Neural progenitor cell (in vitro differentiated cells): Measurements from ENCODE around the gene RNU5D-1. TPM values are rescaled to one million over a fixed set of nuclear protein-coding genes. Genes with fewer than 3 reads are reported as not detected.
"Not testable (repeated sequence)": the region's sequence is repeated elsewhere in the genome, so short reads cannot be mapped to it uniquely, and the experiment has no call there.

Source experiments
- DNase-seq: peaks from one replicate; pipeline ENCODE4 v3.0.0-alpha.2; 2016; ENCODE audit warnings: low spot score
- H2AFZ ChIP-seq: fragments of 200-600 bp; sonication (generic); replicated peaks from 2 replicates; pipeline ENCODE4 v1.6.1; 2016; ENCODE audit warnings: antibody characterized with exemption
- H3F3A ChIP-seq: fragments of 200-600 bp; sonication (generic); 2 replicates; pipeline ENCODE4 v1.6.1; 2016; ENCODE audit warnings: antibody characterized with exemption, low read depth
- H3K27ac ChIP-seq: fragments of 200-600 bp; sonication (generic); 2 replicates; pipeline ENCODE4 v1.5.1; 2016; ENCODE audit warnings: mild to moderate bottlenecking
- H3K27me3 ChIP-seq: fragments of 200-600 bp; sonication (generic); 2 replicates; pipeline ENCODE4 v1.6.1; 2016; ENCODE audit warnings: mild to moderate bottlenecking, moderate library complexity
- H3K36me3 ChIP-seq: fragments of 200-600 bp; sonication (generic); 2 replicates; pipeline ENCODE4 v1.5.1; 2016
- H3K4me1 ChIP-seq: fragments of 200-600 bp; sonication (generic); 2 replicates; pipeline ENCODE4 v1.6.1; 2016; ENCODE audit warnings: mixed run types
- H3K4me2 ChIP-seq: fragments of 200-600 bp; sonication (generic); 2 replicates; pipeline ENCODE4 v1.6.1; 2016
- H3K4me3 ChIP-seq: fragments of 200-600 bp; sonication (generic); 2 replicates; pipeline ENCODE4 v1.5.1; 2016
- H3K79me2 ChIP-seq: fragments of 200-600 bp; sonication (generic); 2 replicates; pipeline ENCODE4 v1.6.1; 2016; ENCODE audit warnings: low read depth
- H3K9ac ChIP-seq: fragments of 200-600 bp; sonication (generic); 2 replicates; pipeline ENCODE4 v1.6.1; 2016
- H3K9me3 ChIP-seq: fragments of 200-600 bp; sonication (generic); 2 replicates; pipeline ENCODE4 v1.5.1; 2016; ENCODE audit warnings: low read depth
- H4K20me1 ChIP-seq: fragments of 200-600 bp; sonication (generic); 2 replicates; pipeline ENCODE4 v1.6.1; 2016; ENCODE audit warnings: low read depth
- H3K27ac Mint-ChIP-seq: 3 replicates; pipeline ENCODE4 v1.8.0; 2021; ENCODE audit warnings: mixed read lengths
- H3K27me3 Mint-ChIP-seq: 2 replicates; pipeline ENCODE4 v1.8.0; 2022; ENCODE audit warnings: low read depth, mild to moderate bottlenecking, inconsistent platforms, moderate library complexity, mixed read lengths; ENCODE audit not compliant: insufficient read depth
- H3K36me3 Mint-ChIP-seq: 3 replicates; pipeline ENCODE4 v1.8.0; 2021; ENCODE audit warnings: mixed read lengths
- H3K4me1 Mint-ChIP-seq: 3 replicates; pipeline ENCODE4 v1.8.0; 2021; ENCODE audit warnings: mixed read lengths
- H3K4me3 Mint-ChIP-seq: 3 replicates; pipeline ENCODE4 v1.8.0; 2021; ENCODE audit warnings: mild to moderate bottlenecking, moderate library complexity, mixed read lengths
- H3K9me3 Mint-ChIP-seq: 3 replicates; pipeline ENCODE4 v1.8.0; 2020; ENCODE audit warnings: mixed read lengths
- CTCF ChIP-seq: fragments of 200-600 bp; sonication (generic); IDR thresholded peaks from 2 replicates; pipeline ENCODE4 v1.5.1; 2017; ENCODE audit warnings: antibody characterized with exemption, mild to moderate bottlenecking
- EZH2 ChIP-seq: fragments of 200-600 bp; sonication (generic); IDR thresholded peaks from 2 replicates; pipeline ENCODE4 v1.6.1; 2017; ENCODE audit warnings: antibody characterized with exemption, mild to moderate bottlenecking, moderate library complexity
- EZH2phosphoT487 ChIP-seq: fragments of 200-600 bp; sonication (generic); IDR thresholded peaks from 2 replicates; pipeline ENCODE4 v1.6.1; 2017; ENCODE audit warnings: antibody characterized with exemption
- total RNA-seq: library from RNA; depleted of rRNA; stranded (reverse); fragments of >200 nt; gene quantifications from 2 replicates; pipeline ENCODE4 v1.2.3, GENCODE V29; 2015; ENCODE audit warnings: low replicate concordance

The RNU5D-1 gene
- total RNA-seq, 1 donor from 2014 or later: not detected

GRCh38 chr1:44739307-44740178 is 8.6 kb upstream of the RNU5D-1 start, which contains the start of gene KIF2C:
Gene KIF2C (plus strand): TSS chr1:44739837. CDS start chr1:44739933, 96 bp downstream.
- H3K79me2 ChIP-seq: peaks cover 47% of the 10 kb centered on the region
- H3K27me3 ChIP-seq: no peaks in the 10 kb centered on the region
- peaks cover 9% of the 10 kb centered on the region for H3K9me3 Mint-ChIP-seq
- peak within 1 kb of the TSS; percentile 97 for H3K27ac Mint-ChIP-seq
- H2AFZ ChIP-seq: peak within 1 kb of the TSS; percentile 81
- peak within 1 kb of the TSS; percentile 78 for H3K4me3 ChIP-seq
- H3K4me1 ChIP-seq: peaks cover 10% of the 10 kb centered on the region
- H3K4me3 Mint-ChIP-seq: peak within 1 kb of the TSS; percentile 97
- peak within 1 kb of the TSS; percentile 93 for H3K4me2 ChIP-seq
- peaks cover 28% of the 10 kb centered on the region for H3K4me1 Mint-ChIP-seq
- peak; percentile 98 for DNase-seq
- H3K9me3 ChIP-seq: no peaks in the 10 kb centered on the region
- H3K27ac ChIP-seq: no peak within 1 kb of the TSS
- no peaks in the 10 kb centered on the region for H3F3A ChIP-seq
- peaks cover 16% of the 10 kb centered on the region for H3K27me3 Mint-ChIP-seq
- peaks cover 12% of the 10 kb centered on the region for H3K36me3 Mint-ChIP-seq
- peak within 1 kb of the TSS; percentile 64 for H3K9ac ChIP-seq
- H4K20me1 ChIP-seq: peaks cover 14% of the 10 kb centered on the region
- H3K36me3 ChIP-seq: no peaks in the 10 kb centered on the region
- TF ChIP-seq CTCF (no peak), EZH2phosphoT487 (no peak), EZH2 (no peak)

- not testable (repeated sequence) for H3K9ac ChIP-seq, H3K27ac ChIP-seq, H4K20me1 ChIP-seq, H3K4me1 ChIP-seq, H2AFZ ChIP-seq, H3F3A ChIP-seq, H3K9me3 ChIP-seq, H3K27me3 ChIP-seq, H3K27ac Mint-ChIP-seq, H3K9me3 Mint-ChIP-seq, H3K36me3 ChIP-seq, H3K36me3 Mint-ChIP-seq, DNase-seq
- peak overlapping the region; percentile 97 for H3K4me3 Mint-ChIP-seq
- peaks cover 28% of the 10 kb centered on the region for H3K4me1 Mint-ChIP-seq
- Histone ChIP-seq H3K4me3 (peak overlapping the region; percentile 78), H3K79me2 (peaks cover 41% of the 10 kb centered on the region), H3K4me2 (peak overlapping the region; percentile 93)
- H3K27me3 Mint-ChIP-seq: peaks cover 16% of the 10 kb centered on the region
These were observed 8.0 kb upstream of the RNU5D-1 start for GRCh38 chr1:44738953-44739306.

- Histone ChIP-seq H2AFZ (no peak overlapping the region), H3K4me1 (peaks cover 4% of the 10 kb centered on the region), H3K27me3 (no peaks in the 10 kb centered on the region), H3K27ac (no peak overlapping the region), H3K9ac (no peak overlapping the region), H3F3A (peaks cover 9% of the 10 kb centered on the region), H3K4me2 (no peak overlapping the region), H4K20me1 (no peaks in the 10 kb centered on the region), H3K4me3 (no peak overlapping the region), H3K79me2 (peaks cover 12% of the 10 kb centered on the region), H3K9me3 (no peaks in the 10 kb centered on the region), H3K36me3 (no peaks in the 10 kb centered on the region)
- no peak for TF ChIP-seq CTCF
- no peak for TF ChIP-seq EZH2
- TF ChIP-seq EZH2phosphoT487: no peak
- H3K4me3 Mint-ChIP-seq: no peak overlapping the region
- no peak overlapping the region for H3K27ac Mint-ChIP-seq
- H3K9me3 Mint-ChIP-seq: peaks cover 9% of the 10 kb centered on the region
- peaks cover 16% of the 10 kb centered on the region for H3K27me3 Mint-ChIP-seq
- H3K4me1 Mint-ChIP-seq: peaks cover 21% of the 10 kb centered on the region
- no peak for DNase-seq
- no peaks in the 10 kb centered on the region for H3K36me3 Mint-ChIP-seq
These were observed 5.0 kb upstream of the RNU5D-1 start for GRCh38 chr1:44735992-44736391.

- H2AFZ ChIP-seq: peak overlapping the region; percentile 55
- H3K4me3 Mint-ChIP-seq: no peak overlapping the region
- no peaks in the 10 kb centered on the region for H3K36me3 Mint-ChIP-seq
These were observed 2.8 kb upstream of the RNU5D-1 start for GRCh38 chr1:44733784-44734183.

More at GRCh38 chr1:44733784-44734183, 2.8 kb upstream of the RNU5D-1 start:
- H3K27ac ChIP-seq: no peak overlapping the region
- DNase-seq: no peak
- H3K9me3 ChIP-seq: no peaks in the 10 kb centered on the region
- H3K36me3 ChIP-seq: no peaks in the 10 kb centered on the region
- H3K79me2 ChIP-seq: no peaks in the 10 kb centered on the region
- H3K9ac ChIP-seq: no peak overlapping the region
- H3K4me3 ChIP-seq: no peak overlapping the region
- peaks cover 11% of the 10 kb centered on the region for H3K4me1 Mint-ChIP-seq
- peaks cover 31% of the 10 kb centered on the region for H3F3A ChIP-seq
- no peak overlapping the region for H3K27ac Mint-ChIP-seq
- H3K27me3 ChIP-seq: no peaks in the 10 kb centered on the region
- peaks cover 6% of the 10 kb centered on the region for H3K27me3 Mint-ChIP-seq
- no peaks in the 10 kb centered on the region for H4K20me1 ChIP-seq
- H3K4me1 ChIP-seq: no peaks in the 10 kb centered on the region
- TF ChIP-seq CTCF: no peak
- no peak for TF ChIP-seq EZH2
- H3K4me2 ChIP-seq: no peak overlapping the region
- peaks cover 4% of the 10 kb centered on the region for H3K9me3 Mint-ChIP-seq
